GM19395 (cell line): Measurements from ENCODE around the gene PPIA.

Experiments used
- ATAC-seq: cut with Tn5 transposase; IDR thresholded peaks from one replicate; pipeline ENCODE4 v1.9.1; 2021; ENCODE audit warnings: mild to moderate bottlenecking, moderate library complexity; ENCODE audit not compliant: unreplicated experiment

Gene PPIA

GRCh38 chr7:44796504-44797328 is at the start of gene PPIA:
PPIA (plus strand) TSS chr7:44796681; CDS start chr7:44796725, 44 bp downstream.
- peak; percentile 91 for ATAC-seq

- ATAC-seq: peak; percentile 59
These were observed 48.2 kb upstream of the PPIA start, which contains the start of gene ZMIZ2 for GRCh38 chr7:44748045-44748947. ZMIZ2 (plus strand) TSS chr7:44748847; CDS start chr7:44756250, 7,403 bp downstream.

- ATAC-seq: peak; percentile 13
These were observed 47.3 kb upstream of the PPIA start for GRCh38 chr7:44748948-44749731.

GRCh38 chr7:44749992-44750391 is 46.5 kb upstream of the PPIA start:
- ATAC-seq: no peak

- no peak for ATAC-seq
These were observed 46.1 kb upstream of the PPIA start for GRCh38 chr7:44750424-44750823.

- ATAC-seq: peak; percentile 70
These were observed 45.4 kb upstream of the PPIA start for GRCh38 chr7:44750921-44751571.

- no peak for ATAC-seq
These were observed 43.7 kb upstream of the PPIA start for GRCh38 chr7:44752822-44753221.

GRCh38 chr7:44754802-44755697 is 41.4 kb upstream of the PPIA start:
- ATAC-seq: no peak

GRCh38 chr7:44755698-44756627 is 40.5 kb upstream of the PPIA start:
- no peak for ATAC-seq

GRCh38 chr7:44756904-44757303 is 39.6 kb upstream of the PPIA start:
- no peak for ATAC-seq

GRCh38 chr7:44757311-44757710 is 39.2 kb upstream of the PPIA start:
- no peak for ATAC-seq

GRCh38 chr7:44757739-44758138 is 38.7 kb upstream of the PPIA start:
- no peak for ATAC-seq

GRCh38 chr7:44759246-44759645 is 37.2 kb upstream of the PPIA start:
- no peak for ATAC-seq

- no peak for ATAC-seq
These were observed 36.4 kb upstream of the PPIA start for GRCh38 chr7:44760034-44760580.

GRCh38 chr7:44761207-44762161 is 35.0 kb upstream of the PPIA start:
- ATAC-seq: no peak

- no peak for ATAC-seq
These were observed 34.2 kb upstream of the PPIA start for GRCh38 chr7:44762300-44762699.
